ENCODE measurements around the gene SPECC1. TPM values are rescaled to one million over a fixed set of nuclear protein-coding genes. Genes with fewer than 3 reads are reported as not detected.

SPECC1 gene
- total and polyA plus RNA-seq, 2 of the 4 experiments (the other 2 are of a cell fraction): 16.9 to 26.2 TPM

DNA sequence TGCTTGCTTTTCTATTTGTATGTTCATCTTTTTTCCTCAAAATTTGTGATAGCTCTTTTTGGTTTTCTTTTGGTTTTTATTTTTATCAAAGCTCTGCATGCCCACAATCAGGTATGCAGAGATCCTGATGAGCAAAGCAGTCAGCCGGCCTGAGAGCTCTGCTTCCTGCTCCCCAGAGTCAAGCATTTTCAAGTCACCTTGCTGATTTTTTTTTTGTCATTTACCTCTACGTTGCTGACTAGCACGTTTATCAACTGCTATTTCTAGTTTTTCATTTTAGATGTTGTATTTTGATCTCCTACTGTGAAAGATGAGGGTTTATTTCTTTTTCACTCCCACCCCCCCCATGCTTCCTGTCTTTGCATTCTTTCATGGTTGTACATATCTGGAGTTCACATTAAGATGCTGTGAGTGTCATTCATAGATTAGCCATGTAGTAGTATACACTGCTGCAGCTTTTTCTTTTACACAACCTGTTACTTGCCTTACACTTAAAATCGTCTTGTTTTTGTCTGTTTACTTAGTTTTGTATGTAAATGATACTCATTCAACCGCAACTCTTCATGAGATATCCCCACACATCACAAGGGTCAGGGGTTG, 262.0 kb downstream of the SPECC1 start:
- TF ChIP-seq SMC3 (IDR thresholded peaks at IDR 0.05; ENCODE audit: low read depth, low read length): no peak
- Histone ChIP-seq H3K79me1 (ENCODE audit: low read depth in 1 of 2, low read length in 2 of 2) (peaks cover 12 to 34% of the 10 kb centered on the region in 2 experiments), H3K36me3 (ENCODE audit: control insufficient read depth, insufficient read depth, low read length) (peaks cover 1% of the 10 kb centered on the region; the same call in 1 of the 2 replicates), H4K91ac (ENCODE audit: insufficient read depth, low read depth, low read length) (no peak overlapping the region), H3K4ac (ENCODE audit: low read depth, low read length) (no peak overlapping the region), H3K56ac (ENCODE audit: extremely low read depth, insufficient read depth, low read length) (no peak overlapping the region), H3K4me2 (ENCODE audit: low read depth, low read length) (no peak overlapping the region; the same call in 1 of the 2 replicates), H2BK15ac (ENCODE audit: low read depth, low read length) (no peak overlapping the region), H2BK120ac (ENCODE audit: low read depth, low read length) (no peak overlapping the region), H4K5ac (ENCODE audit: low read depth, low read length) (no peak overlapping the region), H3K4me1 (ENCODE audit: control insufficient read depth, insufficient read depth, low read length) (peaks cover 20% of the 10 kb centered on the region), H3K9ac (ENCODE audit: low read depth, low read length) (no peak overlapping the region), H2AFZ (replicated peaks; ENCODE audit: low read length, poor library complexity) (no peak overlapping the region), H2AK5ac (ENCODE audit: low read depth, low read length) (no peak overlapping the region), H3K14ac (replicated peaks; ENCODE audit: low read depth, low read length) (no peak overlapping the region), H3K9me1 (ENCODE audit: insufficient read depth, low read length) (peaks cover 11% of the 10 kb centered on the region; the same call in 1 of the 2 replicates), H4K8ac (ENCODE audit: low read depth in 2 of 2, low read length in 2 of 2) (no peak overlapping the region; a peak in 1 of 4 replicates), H3K18ac (ENCODE audit: low read depth, low read length) (no peak overlapping the region), H3K27ac (ENCODE audit: insufficient read depth, low read length) (no peak overlapping the region), H3K9me3 (ENCODE audit: control insufficient read depth, insufficient read depth, low read length) (no peaks in the 10 kb centered on the region), H3K27me3 (ENCODE audit: control insufficient read depth, insufficient read depth, low read length) (no peaks in the 10 kb centered on the region), H3K4me3 (ENCODE audit: insufficient read depth, low read depth, low read length) (no peak overlapping the region), H2AK9ac (replicated peaks; ENCODE audit: low read depth, low read length, poor library complexity) (no peak overlapping the region), H4K20me1 (ENCODE audit: insufficient read depth, low read length) (no peaks in the 10 kb centered on the region), H2BK20ac (ENCODE audit: low read depth, low read length) (no peak overlapping the region), H3K23ac (ENCODE audit: low read depth, low read length) (no peak overlapping the region), H2BK5ac (ENCODE audit: low read depth, low read length, poor library complexity, severe bottlenecking) (no peak overlapping the region)
- no CpG with 5 or more reads among the region's 5 CpGs for WGBS, 2 experiments (ENCODE audit: extremely low coverage in 2 of 2, insufficient read length in 1 of 2)
- intact Hi-C loops (cut with micrococcal nuclease) (no loop called here), dilution Hi-C loops (cut with HindIII; ENCODE audit: low sequenced_read_pairs, unreplicated experiment) (no loop called here), in situ Hi-C loops (cut with MboI; ENCODE audit: low sequenced_read_pairs) (no loop called here)
- ATAC-seq (ENCODE audit: low read depth): peak; percentile 63; the same call in 1 of the 2 replicates
- DNase-seq: peak; percentile 31
- BruUV-seq (replicated peaks): no TSS peak
- CTCF ChIA-PET: no interaction called here
- POLR2A ChIA-PET (ENCODE audit: unreplicated experiment): no interaction called here

Measured in IMR-90 (cell line).